Measurements from ENCODE around the gene MAMDC2.

MAMDC2 gene, protein sequence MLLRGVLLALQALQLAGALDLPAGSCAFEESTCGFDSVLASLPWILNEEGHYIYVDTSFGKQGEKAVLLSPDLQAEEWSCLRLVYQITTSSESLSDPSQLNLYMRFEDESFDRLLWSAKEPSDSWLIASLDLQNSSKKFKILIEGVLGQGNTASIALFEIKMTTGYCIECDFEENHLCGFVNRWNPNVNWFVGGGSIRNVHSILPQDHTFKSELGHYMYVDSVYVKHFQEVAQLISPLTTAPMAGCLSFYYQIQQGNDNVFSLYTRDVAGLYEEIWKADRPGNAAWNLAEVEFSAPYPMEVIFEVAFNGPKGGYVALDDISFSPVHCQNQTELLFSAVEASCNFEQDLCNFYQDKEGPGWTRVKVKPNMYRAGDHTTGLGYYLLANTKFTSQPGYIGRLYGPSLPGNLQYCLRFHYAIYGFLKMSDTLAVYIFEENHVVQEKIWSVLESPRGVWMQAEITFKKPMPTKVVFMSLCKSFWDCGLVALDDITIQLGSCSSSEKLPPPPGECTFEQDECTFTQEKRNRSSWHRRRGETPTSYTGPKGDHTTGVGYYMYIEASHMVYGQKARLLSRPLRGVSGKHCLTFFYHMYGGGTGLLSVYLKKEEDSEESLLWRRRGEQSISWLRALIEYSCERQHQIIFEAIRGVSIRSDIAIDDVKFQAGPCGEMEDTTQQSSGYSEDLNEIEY

DNA sequence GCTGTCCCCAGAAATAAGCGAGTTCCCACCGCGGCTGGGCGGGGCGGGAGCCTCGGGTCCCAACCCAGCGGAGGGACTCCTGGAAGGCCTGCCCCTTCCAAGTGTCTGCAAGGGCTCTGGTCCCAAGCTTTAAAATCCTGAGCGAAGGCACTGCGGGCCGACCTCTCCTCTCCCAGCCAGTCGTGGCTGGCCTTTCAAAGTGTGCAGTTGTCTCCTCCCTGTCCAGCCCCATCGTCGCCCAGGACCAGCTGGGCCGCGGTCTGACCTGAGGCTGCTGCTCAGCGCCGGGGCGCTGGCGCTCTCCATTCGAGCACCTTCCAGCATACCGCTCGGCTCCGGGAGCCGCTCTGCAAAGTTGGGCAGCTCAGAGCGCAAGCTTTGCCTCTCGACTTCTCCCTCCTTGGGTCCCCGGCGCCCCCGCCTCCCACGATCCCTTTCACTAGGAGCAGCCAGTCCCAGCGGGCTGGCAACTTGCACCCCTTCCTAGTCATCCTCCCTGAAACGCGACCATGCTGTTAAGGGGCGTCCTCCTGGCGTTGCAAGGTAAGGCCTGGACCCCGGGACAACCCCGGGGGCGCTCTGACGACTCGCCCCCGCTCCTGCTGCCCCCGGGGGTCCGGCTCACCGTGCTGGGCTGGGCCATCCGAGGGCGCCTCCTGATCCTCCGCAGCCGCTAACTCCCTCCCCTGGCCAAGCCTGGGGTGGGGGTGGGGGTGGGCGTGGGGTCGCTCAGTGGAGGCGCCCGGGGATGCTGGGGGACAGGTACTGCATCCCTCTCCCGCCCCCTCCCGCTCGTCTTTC, at the start of gene MAMDC2:
Gene MAMDC2, plus strand, starts transcription at position 160 of the 801 bp plus-strand sequence. Its CDS starts 350 bp downstream, at position 510.
- peak; percentile 26 for DNase-seq

DNA sequence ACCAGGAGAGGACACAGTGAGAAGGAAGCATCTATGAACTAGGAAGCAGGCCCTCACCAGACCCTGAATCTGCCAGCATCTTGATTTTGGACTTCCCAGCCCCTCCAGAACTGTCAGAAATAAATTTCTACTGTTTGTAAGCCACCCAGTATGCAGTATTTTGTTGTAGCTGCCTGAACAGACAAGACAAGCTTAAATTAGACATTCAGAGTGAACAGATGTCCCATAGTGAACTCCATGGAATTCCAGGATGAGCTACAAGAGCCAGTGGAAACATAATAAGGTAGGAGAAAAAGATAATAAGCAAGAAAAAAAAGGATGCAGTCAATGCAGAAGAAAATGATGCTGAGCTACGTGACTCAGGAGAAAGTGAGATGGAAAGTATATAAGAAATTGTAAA, 47.8 kb upstream of the MAMDC2 start:
- DNase-seq: no peak

DNA sequence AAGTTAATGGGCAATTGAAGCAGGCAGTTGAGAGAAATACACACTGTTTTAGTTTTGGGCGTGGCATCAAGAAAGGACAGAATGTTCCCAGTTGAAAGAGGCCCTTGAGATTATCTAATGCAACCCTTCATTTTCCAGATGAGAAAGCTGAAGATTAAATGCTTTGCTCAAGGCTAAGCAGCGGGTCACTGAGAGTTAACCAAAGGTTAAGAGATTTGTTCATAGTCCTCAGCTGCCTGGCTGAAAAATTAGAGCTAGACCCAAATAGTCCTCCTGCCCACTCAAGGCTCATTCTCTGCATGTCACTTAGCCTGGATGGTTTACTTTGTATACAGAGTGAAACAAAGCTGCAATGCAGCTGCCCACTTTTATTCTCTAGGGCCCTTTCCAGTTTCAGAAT, 46.7 kb upstream of the MAMDC2 start:
- no peak for DNase-seq

DNA sequence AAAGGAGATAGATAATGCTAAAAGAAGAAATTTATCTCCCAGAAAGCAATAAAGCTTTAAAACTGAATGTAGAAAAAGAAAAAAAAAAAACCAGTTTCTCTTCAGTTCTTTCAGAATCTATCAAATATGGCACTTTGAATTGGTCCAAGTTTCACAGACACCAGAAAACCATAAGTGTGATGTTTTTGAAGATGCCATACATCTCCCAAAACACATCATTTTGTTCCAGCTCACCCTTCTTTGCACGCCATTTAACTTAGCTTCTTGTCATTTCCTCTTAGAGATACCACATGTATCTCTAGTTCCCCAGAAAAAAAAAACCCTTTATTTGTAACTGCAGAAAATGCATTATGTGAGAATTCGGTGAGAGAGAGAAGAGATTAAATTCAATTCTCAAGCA, 46.1 kb upstream of the MAMDC2 start:
- DNase-seq: no peak

DNA sequence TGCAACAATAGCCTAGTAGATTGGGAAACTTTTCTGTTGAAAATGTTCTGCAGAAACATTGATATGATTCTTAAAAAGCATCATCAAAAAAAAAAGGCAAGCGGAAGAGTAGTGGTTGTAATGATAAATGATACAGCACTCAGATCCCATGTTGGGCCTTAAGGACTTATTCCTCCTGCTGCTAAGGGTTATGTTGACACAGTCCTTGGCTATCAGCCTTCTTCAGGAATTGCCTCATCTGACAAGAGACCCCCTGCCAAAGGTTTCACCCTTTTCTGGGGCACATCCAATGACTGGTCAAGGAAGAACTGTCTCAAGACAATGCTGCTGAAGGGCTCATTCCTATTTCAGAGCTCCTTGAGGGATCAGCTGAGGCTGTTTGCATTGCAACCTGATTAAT, 44.3 kb upstream of the MAMDC2 start:
- no peak for DNase-seq

DNA sequence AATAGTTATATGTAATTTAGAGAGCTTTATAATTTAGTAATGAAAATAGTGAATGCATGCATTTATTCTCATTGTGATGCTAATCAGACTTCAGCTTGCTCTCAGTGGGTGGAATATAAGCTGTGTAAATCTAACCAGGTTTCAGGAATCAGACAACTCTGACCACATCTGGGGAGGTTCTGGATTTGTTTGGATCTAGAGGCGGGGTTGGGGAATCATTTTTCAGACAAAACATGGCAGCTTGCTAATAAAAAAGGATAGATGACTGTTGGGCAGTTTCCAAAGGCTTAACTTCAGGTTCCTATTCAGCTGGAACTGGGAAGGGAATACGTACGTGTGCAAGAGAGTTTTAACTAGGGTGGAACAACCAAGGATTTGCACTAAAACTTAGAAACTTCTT, 43.2 kb upstream of the MAMDC2 start:
- no peak for DNase-seq

DNA sequence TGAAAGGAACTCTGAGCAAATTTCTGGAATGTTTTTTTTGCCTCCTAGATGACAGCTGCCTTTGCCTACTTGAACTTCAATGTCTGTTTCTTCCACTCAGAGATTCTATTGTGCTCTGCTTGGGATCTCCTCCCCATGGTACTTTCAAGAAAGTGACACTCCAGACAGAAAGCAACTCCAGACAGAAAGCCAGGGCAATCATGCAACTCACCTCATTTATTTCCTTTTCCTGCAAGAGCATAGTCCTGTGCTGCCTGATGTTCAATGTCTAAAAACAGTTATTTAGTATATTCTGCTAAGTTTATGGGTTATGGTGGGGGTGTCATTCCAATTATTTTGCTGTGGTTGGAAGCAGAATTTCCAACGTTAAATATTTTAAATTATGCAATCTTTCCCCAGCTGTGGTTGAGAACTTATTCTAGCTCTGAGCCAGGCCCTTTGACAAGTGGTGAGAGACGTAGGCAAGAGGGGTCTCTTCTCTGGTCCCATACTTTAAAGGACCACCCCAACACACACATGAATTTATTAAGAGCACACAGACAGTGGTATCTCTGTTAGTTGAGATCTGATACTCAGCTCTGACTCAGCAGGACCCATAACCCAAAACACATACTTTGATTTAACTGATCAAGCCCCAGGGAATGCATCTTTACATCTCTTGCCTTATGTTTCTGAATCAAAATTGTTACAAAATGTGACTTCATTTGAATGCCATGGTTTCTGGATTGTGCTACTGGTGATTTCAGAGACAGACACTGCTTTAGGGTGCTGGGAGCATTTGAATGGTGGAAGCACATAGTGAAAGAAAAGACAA, 39.5 kb upstream of the MAMDC2 start:
- DNase-seq: peak; percentile 26

DNA sequence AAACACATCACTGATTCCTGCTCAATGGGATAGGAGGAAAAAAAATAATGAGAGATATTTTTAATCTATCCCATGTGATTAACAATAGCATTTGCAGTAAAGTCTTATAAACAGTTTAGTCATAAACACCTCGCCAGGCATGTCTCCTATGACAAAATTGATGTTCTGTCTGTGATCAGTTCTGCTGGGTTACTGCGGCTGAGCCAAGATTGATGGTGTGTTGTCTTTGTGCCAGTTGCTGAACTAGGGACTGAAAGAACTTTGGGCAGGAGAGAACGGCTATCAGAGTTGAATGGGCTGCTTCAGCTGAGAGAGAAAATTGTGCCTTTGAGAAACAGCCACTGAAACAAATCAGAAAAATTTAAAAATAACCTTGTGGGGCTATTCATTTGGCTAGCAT, 37.3 kb upstream of the MAMDC2 start:
- no peak for DNase-seq

DNA sequence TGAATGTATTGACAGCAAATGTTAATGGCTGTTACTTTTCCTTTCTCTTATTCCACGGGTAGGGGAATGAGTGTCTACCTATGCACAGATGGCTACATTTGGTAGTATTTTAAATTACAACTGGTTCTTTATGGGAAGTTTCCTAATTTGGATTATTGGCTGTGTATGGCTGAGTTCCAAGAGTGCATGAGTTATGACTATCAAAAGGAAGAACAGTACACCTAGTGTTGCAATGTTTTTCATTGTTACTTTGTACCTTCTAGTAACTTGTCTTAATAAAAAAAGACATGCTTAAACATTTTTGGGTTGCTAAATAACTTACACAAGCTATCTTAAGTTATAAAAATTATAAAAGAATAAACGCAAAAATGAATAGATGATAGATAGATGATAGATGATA, 35.8 kb upstream of the MAMDC2 start:
- no peak for DNase-seq

DNA sequence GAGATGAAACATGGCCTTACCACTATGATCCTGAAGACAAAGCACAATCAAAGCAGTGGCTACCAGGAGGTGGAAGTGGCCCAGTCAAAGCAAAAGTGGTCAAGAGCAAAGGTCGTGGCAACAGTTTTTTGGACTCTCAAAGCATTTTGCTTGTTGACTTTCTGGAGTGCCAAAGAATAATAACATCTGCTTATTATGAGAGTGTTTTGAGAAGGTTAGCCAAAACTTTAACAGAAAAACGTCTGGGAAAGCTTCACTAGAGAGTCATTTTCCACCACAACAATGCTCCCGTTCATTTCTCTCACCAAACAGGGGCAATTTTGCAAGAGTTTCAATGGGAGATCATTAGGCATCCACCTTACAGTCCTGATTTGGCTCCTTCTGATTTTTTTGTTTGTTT, 33.6 kb upstream of the MAMDC2 start:
- DNase-seq: no peak

DNA sequence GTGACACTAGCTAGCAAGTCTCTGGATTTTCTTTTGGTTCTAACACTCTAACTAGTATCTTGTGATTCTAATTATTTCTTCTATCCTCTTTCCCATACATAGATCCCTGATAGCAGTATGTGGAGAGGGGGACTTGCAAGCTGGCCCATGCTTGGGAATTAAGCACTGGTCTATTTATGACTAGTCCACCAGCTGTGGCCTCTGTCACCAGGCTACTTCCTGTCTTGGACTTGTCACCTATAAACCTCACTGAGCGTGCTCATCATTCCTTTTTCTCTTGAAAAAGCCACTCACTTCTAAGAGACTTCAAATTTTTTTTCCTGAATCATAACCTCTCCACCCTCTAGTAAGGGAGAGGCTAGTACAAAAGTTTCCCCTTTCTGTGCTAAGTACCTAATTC, 32.3 kb upstream of the MAMDC2 start:
- DNase-seq: no peak

DNA sequence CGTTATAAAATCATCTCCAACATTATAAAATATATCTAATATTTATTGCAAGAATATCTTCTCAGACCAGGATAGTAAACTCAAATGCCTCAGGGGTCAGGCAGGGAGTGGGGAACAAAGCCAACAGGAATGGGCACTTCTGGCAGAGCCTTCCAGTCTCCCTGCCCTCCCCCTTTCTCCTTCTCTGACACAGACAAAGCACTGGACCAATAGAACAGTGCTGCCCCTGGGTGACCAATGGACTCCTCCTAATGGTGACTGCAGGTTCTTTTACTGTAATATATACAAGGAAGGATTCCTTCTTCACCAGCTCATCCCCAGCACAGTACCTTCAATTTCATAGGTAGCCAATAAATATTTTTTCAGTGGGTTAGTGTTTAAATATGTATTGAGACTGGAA, 31.1 kb upstream of the MAMDC2 start:
- no peak for DNase-seq

DNA sequence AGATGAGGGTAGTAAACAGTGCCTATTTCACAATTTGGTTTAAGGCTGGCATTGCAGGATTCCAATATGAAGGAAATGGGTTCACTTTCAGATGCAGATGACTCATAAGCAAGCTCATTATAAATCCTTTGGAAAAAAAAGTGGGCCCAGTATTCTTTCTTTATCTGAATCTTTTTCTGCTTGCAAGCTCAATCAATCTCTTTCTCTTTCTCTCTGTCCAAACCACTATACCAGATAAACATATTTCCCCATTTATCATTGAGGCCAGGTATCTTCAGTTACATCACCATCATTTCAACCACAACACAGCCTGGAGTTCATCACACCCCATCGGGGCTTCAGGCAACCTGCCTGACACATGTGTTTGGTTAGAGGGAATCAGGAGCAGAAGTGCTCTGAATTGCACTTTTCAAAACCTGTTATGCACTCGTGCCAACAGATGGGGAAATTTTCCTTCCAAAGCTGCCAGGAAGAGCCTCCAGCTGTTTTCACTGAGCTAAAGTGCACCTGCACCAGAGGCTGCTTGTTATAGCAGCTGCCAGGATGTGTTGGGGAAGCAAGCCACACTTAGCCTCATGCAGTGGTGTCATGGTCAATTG, 30.0 kb upstream of the MAMDC2 start:
- no peak for DNase-seq

DNA sequence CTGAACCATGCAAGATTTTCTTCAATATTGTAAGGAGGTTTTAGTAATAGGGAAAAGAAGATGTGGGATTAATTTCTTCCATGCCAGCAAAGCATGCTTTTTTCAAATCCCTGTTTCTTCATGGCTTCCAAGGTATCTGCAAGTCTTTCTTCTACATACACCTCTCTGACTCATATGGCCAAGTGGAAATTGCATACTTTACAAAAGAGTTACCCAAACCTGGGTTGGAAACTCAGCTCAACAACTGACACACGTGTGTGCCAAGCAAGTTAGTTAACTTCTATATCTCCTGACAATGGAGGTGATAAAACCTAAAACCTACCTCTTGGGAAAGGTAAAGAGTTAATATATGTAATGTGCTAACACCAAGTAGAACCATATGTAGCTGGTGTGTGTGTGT, 28.5 kb upstream of the MAMDC2 start:
- DNase-seq: no peak

DNA sequence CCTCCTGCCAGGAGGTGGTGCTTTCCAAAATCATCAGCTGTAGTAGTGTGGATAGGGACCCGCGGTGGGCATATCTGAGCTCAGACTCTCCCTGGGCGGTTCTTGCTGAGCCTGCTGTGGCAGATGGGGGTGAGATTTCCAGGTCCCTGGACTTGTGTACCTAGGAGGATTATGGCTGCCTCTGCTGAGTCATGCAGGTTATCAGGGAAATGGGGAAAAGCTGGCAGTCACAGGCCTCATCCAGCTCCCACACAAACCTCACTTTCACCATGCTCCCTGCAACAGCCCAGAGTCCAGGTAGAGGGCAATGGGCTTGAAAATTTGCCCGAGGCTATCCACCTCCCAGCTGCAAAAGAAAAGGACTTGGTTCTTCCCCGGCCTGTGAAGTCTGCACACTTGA, 23.4 kb upstream of the MAMDC2 start:
- no peak for DNase-seq

DNA sequence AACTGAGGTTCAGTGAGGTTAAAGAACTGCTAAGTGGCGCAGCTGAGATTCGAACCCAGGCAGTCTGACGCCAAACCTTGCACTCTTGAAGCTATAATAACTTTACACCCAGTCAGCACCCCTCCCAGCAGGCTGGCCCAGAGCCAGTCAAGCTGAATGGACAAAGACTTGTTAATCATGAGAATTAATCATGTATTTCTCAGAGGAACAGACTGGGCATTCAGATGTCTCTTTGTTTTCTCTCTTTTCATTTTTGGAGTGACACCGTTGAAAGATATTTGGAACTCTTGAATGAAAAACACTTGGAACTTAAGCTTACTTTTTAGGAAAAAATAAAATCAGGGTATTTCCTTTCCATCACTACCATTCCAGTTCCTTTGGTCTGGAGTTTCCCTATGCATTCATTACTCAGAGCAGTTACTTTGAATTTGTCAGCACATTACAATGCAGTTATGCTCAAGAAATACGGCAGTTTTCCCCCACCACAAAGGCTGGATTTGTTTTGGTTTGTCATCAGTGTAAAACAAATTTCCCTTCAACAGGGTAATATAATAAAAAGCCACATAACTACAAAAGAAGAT, 22.6 kb upstream of the MAMDC2 start:
- DNase-seq: peak; percentile 90

DNA sequence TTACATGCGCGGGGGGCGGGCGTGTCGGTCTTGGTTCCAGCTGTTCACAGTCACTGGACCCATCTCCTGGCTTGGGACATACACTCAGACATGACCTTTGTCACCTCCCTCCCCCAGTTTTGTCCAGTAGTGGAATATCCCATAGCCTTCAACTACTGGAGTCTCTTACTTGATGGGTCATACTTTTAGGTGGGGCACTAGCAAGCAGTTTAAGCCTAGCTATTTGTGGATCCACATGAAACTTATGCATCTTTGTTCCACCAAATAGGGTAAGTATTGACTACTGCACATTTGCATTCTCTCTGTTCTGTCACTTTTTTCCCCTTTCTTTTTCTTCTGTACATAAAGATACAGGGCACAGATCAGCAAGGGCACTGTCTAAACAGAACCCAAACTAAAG, 15.4 kb upstream of the MAMDC2 start:
- no peak for DNase-seq

DNA sequence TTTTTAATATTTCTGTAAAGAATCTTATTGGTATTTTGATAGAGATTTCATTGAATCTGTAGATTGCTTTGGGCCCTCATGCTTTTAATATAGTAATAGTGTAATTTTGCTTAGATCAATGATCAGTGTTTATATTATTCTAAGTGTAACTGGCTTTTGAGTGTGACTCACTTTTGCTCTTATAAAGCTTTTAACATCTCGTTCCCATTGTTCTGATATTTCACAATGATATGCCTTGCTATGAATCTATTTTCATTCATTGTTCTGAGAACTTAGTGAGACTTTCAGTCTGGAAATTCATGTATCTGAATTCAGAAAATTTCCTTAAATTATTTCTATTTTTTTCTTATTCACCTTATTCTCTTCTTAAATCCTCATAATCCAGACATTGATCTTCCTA, 13.5 kb upstream of the MAMDC2 start:
- DNase-seq: no peak

DNA sequence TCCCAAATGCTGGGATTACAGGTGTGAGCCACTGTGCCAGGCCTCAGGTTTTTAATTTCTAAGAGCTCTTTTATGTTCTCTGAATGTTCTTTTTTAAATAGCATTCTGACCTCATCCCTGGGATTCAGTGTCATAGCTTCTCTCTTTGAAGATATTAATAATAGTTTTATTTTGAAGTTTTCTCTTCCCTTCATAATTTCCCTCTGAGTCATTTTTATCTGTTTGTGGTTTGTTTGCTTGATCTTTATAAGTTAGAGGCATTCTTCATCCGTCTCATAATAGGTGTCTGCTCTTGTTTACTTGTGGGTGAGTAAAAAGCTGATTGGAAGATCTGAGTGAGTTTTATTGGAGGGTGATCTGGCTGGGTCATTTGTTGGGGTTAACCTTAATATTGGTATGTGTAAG, 12.5 kb upstream of the MAMDC2 start:
- no peak for DNase-seq

DNA sequence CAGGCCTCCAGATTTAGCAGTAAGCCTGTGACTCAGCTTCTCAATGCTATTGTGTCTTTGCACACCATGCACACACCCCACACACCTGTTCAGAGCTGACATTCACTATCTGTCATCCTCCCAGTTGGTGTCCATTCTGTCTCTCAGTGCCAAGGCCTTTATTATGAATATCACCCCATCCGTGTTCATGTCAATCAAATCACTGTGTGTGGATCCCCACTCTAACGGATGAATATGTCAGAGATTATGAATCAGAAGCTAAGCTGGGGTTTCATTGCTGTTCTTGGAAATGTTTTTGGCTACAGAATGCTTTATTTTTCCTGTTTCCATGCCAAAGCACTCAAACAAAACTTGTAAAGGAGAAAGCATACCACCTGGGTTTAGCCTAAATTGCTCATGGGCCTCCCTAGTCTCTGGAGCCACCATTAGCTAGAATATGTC, 9.4 kb upstream of the MAMDC2 start:
- DNase-seq: no peak

DNA sequence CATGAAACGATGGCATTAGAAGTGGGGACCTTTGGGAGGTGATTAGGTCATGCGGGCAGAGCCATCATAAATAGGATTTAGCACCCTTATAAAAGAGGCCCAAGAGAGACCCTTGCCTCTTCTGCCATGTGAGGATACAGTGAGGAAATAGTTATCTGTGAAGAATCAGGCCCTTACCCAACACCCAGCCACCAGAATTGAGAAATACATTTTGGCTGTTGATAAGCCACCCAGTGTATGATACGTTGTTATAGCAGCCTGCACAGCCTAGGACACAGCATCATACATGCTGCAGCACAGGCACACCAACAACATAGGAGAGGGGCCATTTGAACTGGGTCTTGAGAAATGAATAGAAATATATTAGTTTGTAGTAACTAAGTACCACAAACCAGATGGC, 8.0 kb upstream of the MAMDC2 start:
- DNase-seq: no peak

DNA sequence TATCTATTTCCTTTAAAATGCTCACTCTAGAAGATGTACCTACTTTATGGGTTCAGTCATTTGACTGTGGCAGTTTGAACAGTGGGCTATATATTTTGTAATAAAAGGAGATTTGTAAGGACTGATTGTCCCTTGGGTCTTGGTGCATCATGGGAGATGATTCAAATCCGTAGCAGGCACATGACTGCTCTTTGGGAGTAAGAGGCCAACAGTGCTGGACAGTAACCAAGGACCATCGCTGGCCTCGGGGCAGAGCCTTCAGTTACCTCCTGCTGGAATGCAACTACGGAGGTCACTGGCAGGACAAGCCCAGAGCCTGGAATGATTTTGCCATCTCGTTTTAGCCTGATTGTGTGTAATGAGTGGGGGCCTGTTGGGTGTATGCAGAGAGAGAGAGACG, 7.0 kb upstream of the MAMDC2 start:
- DNase-seq: no peak
